HG03045 (cell line): ENCODE measurements around the gene APOL2.

Experiments
- ATAC-seq: cut with Tn5 transposase; IDR thresholded peaks from one replicate; pipeline ENCODE4 v1.9.1; 2021; ENCODE audit warnings: mild to moderate bottlenecking, moderate library complexity; ENCODE audit not compliant: unreplicated experiment

The APOL2 gene

DNA sequence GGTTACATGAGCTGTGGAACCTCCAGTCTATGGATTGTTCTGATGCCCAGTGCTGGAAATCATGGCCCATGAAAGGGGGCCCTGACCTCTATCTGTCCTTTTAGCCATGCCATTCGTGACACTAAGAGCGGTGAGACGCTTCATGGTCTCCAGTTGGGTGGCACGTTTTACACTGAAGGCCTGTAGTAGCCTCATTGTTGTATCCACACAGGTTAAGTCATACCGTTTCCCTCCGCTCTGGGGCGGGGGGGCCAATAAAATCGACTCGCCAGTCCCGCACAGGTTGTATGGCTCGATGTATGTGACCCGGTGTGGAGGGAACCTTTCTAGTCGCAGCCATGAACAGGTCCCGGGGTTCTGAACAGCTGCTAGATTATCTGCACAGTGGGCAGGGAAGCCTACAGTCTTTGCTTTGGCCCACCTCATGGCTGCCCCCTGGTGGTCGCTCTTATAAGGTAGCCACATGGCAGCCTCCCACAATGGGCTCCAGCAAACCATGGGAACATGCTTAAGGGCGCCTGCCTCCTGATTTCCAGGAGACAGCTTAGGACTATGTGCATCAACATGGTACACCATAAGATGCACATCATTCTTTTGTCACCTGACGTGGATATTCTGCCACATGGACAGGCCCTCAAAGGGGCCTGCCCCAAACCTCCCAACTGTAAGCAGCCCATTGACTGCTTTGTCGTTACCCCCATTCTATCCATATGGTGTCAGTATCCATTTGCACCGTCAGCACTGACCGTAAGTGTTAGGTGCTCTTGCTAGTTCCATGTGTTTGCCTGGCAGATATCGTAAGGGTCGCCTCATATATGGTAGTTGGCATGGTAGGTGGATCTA lies 59.1 kb downstream of the APOL2 start:
- ATAC-seq, result no peak

GRCh38 chr22:36177160-36177559 lies 62.2 kb downstream of the APOL2 start:
- ATAC-seq, result no peak
